Stimulated activated CD8-positive, alpha-beta memory T cell treated with anti-CD3 and anti-CD28 coated beads, Interleukin-12 subunit alpha, Interleukin-12 subunit beta, amount 100 ng/mL, for 1 hour (primary cell): ENCODE measurements around the gene FRG2C.
"Not testable (repeated sequence)": the region's sequence is repeated elsewhere in the genome, so short reads cannot be mapped to it uniquely, and the experiment has no call there.

Experiments used
- DNase-seq: peaks from one replicate; pipeline ENCODE4 v3.0.0-alpha.2; 2020; ENCODE audit warnings: low read depth

FRG2C gene

DNA sequence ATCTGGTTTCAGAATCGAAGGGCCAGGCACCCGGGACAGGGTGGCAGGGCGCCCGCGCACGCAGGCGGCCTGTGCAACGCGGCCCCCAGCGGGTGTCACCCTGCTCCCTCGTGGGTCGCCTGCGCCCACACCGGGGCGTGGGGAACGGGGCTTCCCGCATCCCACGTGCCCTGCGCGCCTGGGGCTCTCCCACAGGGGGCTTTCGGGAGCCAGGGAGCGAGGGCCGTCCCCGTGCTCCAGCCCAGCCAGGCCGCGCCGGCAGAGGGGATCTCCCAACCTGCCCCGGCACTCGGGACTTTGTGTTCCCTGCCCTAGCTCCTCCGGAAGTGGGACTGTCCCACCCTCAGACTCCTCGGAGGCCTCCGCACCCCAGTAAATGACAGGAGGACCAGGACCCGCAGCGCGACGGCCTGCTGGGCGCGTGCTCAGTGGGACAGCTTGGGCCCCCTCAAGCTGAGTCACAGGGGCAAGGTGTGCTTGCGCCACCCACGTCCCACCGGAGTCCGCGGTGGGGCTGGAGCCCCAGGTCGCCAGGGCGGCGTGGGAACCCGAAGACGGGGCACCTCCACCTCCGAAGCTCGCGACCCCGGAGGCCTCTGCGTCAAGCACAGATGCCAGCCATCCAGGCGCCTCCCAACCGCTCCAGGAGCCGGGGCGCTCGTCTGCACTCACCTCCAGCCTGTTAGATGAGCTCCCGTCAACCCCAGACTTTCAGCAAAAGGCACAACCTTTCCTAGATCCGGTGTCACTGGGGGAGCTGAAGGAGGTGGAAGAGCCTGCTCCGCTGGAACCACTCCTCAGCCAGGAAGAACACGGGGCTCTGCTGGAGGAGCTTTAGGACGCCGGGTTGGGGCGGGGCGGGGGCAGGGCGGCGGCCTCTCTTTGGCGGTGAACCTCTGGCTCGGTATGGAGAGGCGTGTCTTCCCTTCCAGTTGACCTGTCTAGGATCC, 5.5 kb downstream of the FRG2C start:
- not testable (repeated sequence) for DNase-seq

DNA sequence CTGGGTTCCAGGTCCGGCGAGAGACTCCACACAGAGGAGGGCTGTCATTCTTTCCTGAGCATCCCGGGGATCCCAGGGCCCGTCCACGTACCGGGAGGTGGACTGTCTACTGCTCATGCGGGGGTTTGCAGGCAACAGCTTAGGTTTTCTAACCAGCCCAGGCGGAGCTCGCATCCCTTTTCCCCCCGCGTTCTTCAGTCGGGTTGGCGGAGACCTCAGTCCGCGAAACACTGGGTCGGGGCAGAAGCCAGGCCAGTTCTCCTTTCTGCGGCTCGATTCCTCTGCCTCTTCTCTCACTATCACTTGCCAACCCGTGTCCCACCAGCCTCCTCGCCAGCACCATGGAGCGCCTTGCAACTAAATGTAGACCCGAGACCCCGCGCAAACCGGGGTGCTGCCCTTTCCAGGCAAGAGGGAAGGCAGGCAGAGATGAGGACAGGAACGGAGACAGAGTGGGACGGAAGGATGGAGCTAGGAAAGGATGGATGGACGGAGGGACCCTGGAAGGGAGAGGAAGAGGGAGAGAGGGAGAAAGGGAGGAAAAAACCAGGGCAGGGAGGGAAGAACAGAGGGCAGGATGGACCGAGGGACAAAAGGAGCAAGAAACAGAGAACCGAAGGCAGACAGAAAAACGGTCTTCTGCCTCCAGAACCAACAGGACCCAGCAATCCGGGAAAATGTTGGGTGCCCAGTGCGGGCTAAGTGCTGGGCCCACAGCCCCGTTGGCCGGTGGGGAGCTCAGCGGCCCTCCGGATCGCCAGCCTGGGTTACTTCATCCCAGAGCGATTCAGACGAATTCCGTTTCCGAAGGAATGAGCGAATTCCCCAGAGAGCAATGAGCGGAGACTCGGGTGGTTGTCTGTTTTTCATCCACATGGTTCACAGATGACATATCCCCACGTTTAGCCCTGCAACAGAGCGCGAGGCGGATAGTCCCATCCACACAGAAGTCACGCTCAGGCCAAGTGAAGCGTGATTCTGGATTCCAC, 6.5 kb downstream of the FRG2C start:
- DNase-seq, result not testable (repeated sequence)

DNA sequence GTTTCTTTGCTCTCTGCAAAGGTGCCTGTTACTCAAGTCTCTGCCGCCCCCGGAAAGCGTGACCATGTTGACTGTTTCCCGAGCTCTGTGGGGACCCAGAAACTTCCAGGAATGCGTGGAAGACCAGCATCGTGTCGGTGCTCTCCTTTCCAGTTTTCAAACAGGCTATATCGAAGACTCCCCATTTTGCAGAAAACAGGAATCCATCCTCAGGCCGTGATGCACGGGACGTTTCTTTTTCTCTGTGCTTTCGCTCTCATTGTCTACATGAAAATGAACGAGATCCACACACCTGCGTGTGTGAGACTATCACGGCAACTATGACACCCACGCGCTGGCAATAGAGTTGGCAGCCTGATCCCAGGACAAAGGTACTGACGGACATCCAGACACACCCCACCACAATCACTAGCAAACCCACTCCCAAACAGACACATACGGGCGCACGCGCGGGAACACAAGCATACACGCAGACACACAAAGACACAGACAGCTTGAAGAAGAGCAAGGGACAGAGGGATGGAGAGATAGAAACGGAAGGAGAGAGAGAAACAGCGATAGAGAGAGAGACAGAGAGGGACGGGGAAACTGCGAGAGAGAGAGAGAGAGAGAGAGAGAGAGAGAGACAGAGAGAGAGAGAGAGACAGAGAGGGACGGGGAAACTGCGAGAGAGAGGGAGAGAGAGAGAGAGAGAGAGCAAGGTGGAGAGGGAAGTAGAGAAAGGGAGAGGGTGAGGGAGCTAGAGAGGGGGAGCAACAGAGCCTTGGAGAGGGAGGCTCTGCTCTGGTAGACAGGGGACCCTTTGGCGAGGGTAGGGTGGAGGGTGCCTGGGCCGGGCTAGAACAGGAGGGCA, 7.4 kb downstream of the FRG2C start:
- not testable (repeated sequence) for DNase-seq

DNA sequence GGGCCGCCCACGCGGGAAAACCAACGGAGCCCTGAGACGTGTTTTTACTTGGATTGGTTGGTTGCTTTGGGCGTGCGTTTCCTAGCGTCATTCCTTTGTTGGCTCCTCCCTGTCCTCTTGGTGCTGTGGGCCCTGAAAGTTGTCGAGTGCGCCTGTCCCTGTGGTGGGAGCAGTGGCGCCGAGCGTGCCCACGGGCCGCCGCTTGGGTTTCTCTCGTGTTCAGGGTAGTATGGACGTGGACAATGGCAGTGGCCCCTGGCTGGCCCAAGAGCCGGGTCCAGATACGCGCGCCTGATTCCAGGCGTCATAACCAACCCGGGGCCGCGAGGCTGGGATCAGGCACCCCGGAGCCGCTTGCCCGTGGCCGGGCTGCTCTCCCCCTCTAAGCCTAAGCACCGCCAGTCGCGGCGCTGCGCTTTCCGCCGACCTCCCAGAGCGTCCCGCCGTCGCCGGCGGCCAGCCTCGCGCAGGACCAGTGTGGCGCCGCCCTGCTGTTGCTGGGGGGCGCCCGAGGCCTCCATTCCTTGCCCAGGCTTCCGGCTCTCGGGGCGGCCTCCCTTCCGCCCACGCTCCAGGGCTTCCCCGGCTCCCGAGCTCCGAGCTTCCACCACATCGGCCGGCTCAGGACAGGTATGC, 8.1 kb downstream of the FRG2C start:
- DNase-seq, result not testable (repeated sequence)

DNA sequence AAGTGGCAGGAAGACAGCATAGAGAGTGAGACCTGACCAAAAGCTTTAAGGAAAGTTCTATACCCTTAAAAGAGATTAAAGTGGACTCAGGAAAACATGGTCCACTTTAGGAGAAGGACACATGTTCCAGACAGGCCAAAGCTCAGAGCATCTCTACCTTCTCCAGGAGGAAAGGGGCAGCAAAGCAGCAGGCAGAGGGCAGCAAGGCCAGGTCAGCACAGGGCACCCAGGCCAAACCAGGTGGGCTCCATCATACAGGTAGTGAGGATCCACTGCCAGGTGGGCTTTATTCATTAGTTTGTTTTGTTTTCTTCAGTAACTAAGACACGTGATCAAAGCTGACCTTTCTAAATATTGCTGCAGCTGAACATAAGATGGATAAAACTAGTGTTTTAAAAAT, 19.8 kb downstream of the FRG2C start:
- not testable (repeated sequence) for DNase-seq

DNA sequence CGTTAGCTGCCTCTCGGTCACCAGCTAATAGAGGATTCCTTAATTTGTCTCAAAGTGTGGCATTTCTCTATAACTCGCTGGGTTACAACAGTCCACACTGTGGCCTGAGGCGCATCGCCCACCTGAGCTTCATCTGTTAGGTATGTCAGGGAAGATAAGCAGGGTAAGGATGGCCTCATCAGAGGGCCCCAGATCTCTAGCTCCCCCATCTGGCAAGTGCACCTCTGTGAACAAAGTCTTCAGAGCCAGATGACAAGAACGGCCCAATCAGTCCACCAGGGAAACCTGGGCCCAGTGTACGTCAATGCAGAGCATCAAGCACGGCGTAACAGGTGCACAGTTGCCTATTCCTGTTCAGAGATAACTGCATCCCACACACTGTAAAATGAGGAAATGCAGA, 23.2 kb downstream of the FRG2C start:
- DNase-seq, result no peak

DNA sequence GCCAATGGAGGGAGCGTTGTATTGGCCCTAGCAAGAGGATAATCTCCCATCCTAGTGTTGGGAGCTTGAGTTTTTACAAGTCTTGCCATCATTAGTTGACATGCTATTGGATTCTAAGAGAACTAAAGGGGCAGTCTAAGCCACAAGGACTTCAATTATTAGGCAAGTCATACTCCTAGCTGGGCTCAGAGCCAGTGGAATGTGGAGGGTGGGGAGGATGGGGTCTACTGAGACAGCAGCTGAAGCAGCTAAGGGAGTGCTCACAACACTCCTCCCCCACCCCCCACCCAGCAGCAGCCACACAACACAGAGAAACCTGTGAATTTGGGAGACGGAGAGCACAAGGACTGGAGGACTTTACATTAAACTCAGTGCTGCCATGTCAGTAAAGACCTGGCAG, 27.9 kb downstream of the FRG2C start:
- DNase-seq, result no peak
